Ramos (cell line): Measurements from ENCODE around the gene NDUFS6.

ENCODE experiments used
- in situ Hi-C: fragments of 300-500 bp; cut with MboI; formaldehyde crosslinking; loops from one replicate; pipeline ENCODE4 v1.14.3; 2022; ENCODE audit warnings: low sequenced_read_pairs; ENCODE audit not compliant: unreplicated experiment

Gene NDUFS6

DNA sequence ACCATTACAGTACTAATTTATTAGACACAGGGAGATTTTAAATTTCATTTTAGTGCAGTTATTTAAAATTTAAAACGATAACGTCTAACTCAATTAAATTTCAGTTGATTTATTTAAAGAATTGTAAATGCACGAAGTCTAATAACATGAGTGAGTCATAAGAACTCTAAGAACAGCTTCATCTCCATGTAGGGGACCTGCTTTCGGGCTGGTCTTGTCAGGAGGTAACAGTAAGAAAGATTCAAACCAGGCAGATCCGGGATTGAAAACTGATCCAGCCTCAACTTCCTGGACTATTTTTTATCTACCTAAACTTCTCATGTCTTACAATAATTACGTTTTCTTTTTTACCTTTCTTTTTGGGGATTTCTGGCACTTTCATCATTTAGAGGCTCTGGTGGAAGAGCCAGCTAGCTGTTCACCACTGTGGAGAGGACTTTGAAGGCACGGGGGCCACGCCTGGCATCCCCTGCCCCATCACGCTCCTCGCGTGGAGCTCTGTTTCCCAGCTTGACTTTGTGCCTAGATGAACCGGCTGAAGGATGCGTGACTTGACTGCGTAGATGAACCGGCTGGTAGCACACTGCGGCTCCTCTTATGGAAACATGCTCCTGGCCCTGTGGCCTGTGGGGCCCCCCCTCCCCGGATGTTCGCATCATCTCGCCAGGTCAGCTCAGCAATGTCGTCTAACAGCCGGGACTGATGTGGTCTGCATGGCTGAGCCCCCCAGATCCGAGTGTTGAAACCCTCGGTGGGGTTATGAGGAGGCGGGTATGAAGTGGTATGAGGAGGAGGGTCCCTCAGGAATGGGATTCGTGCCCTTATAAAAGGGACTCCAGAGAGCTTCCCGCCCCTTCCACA, 26.0 kb downstream of the NDUFS6 start:
- in situ Hi-C loops: no loop called here

DNA sequence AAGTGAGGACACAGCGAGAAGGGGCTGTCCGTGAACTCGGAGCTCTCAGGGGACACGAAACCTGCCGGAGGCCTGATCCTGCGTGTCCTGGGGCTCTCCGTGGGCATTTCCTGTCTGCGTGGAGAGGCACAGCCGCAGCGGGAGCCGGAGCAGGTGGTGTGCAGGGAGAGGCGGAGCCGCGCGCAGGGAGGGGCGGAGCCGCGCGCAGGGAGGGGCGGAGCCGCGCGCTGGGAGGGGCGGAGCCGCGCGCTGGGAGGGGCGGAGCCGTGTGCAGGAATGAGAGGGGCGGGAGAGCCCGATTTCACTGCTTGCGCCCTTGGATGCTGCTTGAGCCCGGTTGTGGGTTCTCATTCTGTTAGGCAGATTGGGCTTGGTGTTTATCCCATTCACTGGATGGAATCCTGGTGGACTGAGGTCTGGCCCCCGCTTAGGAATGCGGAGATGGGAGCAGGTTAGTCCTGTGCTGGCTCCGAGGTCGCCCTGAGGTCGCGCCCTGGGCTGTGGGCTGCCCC, 26.7 kb downstream of the NDUFS6 start:
- in situ Hi-C loops: no loop called here

DNA sequence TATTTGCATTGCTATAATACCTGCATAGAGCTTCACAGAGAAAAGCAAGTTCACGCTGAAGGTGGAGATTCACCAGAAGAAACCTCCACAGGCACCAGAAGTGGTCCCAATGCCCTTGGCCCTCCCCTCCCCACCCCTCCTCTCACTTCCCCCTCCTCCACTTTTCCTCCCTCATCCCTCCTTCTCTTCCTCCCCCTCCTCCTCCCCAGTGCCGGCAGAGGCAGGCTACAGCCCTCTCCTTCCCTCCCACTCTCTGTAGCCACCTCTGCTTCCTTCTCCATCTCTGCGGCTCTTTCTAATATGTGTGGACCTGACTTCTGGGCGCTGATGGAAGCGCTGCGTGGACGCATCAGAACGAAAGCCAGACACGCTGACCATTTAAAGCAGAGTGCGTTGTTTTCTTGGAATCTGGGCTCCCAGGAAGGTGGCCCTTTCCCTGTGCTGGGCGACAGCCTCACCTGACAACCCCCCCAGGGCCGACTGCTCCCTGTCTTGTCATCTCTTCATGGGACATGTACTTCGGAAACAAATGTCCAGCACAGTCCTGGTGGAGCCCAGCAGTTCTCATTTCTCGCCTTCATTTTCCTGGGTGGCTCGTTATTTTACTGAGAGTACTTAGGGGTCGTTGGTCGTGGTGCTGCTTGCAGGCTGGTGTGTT, 29.5 kb downstream of the NDUFS6 start:
- in situ Hi-C loops: no loop called here

DNA sequence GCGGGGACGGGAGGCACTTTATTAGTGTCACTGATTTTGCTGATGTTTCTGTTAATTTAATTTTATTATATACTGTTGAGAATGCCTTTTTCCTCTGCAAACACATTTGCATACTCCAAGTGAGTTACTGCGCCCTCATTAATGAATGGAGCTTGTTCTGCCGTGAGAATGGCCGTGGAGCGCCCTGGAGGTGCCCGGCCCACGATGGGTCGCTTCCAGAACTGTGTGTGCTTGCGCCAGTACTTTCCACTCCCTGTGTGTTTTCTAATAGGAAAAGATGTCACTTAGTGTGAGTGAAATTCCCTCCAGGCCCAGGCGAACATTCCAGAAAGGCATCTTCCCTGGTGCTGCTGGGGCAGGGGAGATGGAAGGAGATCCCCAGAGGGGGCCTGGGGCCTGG, 30.1 kb downstream of the NDUFS6 start:
- in situ Hi-C loops: no loop called here

DNA sequence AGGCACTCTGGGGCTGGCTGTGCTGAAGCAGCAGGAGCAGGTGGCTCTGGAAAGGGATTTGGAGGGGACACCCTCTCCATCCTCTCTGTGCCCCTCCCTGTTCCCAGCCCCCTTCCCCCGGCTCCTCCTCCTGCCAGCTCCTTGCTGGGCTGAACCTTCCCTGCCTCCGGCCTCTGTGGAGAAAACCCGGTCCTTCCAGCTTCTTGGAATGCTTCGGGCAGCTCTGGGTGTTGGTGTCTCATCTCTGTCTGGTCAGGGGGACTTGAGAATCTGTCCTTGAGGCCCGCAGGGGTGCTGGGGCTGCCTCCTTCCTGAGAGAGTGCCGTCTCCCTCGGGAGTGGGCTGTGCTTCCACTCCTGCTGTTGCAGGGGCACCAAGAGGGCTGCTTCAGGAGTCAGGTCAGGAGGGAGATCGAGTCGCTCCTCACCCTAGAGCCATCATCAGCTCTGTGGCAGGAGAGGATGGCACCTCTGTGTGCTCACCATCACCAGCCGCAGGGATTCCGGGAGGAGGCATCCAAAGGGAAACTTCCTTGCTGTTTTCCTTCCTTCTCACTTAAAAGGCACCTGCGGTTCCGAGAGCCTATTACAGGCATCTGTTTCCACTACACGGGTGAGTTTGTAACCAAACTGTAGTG, 30.6 kb downstream of the NDUFS6 start:
- in situ Hi-C loops: no loop called here

DNA sequence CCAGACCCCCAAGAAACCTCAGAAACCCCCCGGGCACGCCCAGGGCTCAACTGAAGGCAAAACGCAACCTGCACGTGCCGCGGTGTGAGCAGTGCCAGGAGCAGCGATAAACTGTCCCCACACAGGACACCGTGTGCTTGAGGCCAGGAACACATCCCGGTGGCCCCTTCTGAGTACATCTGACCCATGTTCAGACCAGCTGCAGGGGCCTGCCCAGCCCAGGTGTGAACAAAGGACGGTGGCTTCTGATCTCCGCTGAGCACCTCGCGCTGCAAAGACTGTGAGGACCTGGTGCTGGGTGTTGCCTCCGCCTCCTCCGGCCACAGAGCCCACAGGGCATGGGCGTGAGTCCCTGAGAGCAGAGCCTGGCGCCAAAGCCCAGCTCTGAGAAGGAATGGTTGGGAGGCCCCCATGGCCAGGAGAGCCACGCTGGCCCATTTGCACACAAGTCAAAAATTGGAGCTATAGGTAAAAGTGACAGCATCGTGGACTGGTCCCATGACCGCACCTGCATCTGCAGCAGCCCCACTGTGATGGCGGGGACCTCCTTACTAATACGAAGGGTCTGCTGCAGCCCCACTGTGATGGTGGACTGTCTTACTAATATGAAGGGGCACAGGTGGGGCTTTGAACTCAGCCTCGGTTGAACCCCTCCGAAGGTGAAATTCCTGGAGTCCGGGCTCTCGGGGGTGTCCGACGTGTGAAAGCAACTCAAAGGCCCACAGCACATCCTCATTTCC, 31.5 kb downstream of the NDUFS6 start:
- in situ Hi-C loops: no loop called here

DNA sequence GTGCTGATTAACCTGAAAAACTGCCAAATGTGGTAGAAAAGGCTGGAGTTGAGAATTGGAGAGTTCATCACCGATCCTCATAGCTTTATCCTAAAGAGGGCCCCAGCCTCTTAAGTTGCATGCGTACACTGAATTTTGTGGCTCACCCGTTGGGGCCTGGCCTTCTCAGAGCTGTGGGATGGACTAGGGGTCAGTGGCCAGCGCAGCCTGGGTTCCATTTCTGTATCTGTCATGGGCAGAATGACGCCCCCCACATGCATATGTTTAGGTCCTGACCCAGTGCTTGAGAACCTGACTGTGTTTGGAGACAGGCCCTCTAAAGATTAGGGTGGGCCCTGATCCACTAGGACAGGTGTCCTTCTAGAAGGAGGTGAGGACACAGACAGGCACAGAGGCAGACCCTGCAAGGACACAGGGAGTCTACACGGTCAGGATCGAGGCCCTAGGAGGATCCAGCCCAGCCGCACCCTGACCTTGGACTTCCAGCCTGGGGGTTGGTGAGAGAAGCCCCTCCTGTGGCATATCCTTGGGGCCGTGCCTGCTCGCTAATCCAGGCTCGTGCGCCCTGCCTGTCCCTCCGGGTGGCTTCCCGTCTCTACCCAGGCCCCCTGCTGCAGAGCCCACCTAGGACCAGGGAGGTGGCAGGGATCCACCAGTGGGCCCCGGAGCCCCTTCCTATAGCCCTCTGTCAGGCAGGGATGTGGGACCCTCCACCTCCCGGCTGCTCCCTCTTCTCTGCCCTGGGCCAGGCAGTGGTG, 32.2 kb downstream of the NDUFS6 start:
- in situ Hi-C loops: no loop called here

DNA sequence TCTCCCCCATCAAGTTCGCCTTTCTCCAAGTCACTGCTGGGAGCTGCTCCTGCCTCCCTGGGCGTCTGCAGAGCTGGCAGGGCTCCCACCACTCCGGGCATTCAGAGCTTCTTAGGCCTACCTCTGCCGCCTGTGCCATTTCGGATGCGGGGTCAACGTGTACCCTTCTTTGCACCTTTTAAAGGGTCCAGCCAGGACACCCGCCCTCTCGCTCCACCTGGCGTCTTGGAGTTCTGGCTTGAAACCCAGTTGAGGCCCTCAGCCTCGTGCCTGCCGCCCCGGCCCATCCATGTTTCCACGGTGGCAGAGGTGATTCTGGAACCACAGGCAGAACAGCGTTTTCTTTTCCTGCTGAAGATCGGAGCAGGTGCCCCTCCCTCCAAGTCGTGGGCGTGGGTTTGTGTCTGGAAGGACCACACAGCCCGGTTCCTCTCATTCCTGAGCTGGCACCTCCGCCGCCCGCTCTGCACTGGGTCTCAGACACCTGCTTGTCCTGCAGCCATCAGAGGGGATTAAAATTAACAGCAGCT, 32.9 kb downstream of the NDUFS6 start:
- in situ Hi-C loops: no loop called here

DNA sequence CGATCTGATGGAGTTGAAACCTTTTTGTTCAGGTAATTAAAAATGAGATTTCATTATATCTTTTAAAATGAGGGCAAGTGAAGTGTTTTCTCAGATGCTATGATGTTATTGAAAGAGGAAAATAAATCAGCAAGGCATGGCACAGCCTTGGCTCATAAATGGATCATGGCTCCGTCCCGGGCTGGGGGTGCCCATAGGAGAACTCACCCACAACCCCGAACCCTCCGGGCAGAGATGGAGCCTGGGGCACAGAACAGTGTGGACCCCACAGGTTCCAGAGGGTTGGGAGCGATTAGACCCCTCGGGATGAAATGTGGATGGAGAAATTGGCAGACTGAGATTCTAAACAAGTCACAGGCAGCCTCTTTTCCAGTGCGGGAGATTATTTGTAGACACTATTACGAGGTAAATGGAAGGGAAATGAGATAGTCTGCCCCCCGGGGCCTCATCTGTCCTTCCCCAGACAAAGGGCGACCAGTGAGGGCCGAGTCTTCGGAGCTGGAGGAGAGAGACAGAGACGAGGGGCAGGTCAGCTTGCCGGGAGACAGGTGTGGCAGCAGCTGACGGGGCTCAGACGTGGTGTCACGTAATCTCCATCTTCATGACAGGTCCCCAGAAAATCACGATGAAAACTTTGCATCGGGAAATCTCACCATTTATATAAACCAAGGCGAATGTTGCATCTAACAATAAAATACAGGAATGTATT, 33.7 kb downstream of the NDUFS6 start:
- in situ Hi-C loops: no loop called here

DNA sequence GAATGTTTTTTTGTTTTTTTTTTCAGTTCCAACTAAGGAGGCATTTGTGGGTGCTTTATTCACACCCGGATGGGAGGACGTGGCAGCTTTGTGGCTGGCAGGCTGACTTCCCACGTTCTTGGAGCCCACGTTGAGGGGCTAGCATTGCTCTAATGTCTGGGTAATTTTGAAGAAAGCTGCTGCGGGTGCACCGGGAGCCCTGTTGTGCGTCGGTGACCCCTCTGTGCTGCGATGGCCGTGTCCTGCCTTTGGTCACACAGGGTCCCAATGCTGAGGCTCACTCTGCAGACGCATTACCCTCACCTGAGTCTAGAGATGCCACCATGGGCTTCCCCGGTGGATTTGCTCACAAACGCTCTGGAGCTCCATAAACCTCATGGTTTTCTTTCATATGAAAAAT, 34.2 kb downstream of the NDUFS6 start:
- in situ Hi-C loops: no loop called here

DNA sequence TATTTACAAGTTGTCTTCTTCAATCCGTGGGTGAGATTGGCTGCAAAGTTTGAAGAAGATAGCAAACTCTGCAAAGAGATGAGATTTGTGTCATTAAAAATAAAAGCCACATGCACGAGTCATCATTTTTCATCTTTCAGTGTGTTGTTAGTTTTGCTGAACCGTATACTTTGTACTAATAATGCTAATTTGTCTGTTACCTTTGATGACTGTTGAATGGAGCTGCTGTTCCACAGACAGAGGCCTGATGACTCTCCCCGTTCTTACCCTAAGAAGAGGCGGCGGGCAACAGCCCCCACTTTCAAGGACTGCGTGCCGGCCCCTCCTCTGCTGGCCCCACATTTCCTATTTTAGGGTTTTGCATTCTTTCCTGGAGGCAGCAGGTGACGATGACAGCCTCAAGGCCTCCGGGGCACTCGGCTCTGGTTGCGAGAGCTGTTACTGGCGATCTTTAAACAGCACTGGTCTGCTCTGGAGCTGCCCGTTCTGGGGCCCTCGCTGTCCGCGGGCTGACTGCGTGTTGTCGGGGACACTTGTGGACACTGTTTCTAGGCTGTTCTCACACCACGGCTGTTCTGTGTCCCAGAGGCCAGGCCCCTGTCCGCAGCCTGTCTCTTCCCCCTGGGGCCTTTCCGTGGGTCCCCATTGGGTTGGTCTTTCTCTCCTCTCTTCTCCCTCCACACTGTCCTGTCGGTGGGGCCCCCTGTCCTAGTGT, 35.1 kb downstream of the NDUFS6 start:
- in situ Hi-C loops: no loop called here

DNA sequence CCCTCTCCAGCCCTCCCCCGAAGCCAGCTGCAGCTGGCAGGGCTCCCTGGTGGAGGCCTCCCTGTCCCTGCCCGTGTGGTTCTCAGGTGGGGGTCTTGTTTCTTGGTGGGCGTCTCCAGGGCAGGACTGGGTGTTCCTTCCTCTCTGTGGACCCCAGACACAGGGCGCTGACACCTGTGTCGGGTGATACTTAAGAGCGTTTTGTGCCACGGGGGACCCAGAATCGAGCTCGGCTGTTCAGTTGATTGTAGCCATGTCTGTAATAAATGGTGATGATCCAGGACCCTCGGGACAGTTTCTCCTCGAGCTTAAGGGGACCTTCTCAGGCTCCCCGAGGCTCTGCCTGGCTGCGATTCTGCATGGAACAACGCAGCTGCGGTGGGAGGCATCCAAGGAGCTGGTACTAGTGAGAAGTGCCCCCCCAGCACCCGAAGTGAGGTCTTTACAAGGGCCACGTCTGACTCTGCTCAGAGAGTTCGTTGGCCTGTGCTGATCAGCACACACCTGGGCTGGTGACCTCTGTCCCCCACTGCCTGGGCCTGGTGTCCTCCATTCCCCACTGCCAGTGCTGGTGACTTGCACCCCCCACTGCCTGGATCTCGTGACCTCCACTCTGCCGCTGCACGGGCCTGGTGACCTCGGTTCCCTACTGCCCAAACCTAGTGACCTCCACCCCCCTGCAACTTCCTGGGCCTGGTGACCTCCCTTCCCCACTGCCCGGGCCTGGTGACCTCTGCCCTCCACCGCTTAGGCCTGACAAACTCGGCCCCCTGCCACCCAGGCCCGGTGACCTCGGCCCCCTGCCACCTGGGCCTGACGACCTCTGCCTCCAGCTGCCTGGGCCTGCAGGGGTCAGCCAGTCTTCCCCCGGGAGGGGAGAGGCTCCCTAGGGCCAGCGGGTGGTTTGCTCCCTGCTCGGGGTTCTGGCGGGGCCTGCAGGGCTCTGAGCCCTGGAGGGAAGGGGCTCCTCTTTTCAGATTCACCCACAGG, 36.0 kb downstream of the NDUFS6 start:
- in situ Hi-C loops: no loop called here

DNA sequence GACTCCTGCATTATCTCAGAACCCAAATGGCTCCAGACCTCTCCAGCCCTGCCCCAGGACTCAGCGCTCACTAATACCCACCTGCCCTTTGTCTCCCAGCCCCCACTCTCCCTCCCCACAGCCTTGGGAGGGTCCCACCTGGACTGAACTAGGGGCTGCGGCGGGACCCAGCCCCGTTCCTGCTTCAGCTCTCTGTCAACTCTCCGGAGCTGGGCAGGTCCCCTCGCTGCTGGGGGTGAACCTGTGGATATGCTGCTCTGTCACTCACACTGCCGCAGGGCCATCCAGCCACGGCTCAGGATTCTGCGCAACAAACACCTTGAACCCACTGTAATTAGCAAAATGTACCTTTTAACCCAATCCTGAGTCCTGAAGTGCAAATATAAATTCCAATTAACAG, 36.8 kb downstream of the NDUFS6 start:
- in situ Hi-C loops: no loop called here

DNA sequence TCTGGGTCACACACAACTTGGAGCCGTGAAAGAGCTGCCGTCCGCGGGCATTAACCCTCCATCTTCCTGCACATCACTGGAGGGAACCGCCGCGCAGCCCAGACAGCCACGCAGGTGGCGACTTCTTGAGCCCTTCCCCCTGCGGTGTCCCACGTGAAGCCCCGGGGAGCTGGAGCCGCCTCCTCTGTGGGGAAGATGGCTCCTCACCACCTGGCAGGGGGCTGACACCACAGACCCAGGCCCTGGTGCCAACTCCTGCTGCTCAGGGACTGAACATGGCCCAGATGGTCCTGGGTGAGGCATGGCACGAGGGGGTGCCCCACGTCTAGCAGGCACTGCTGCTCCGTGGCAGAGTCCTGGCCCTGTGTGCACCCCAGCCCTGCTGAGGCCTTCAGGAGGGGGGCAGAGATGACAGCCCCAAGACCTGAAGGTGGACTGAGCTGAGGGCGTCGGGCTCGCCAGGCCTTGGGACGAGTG, 38.9 kb downstream of the NDUFS6 start:
- in situ Hi-C loops: no loop called here

DNA sequence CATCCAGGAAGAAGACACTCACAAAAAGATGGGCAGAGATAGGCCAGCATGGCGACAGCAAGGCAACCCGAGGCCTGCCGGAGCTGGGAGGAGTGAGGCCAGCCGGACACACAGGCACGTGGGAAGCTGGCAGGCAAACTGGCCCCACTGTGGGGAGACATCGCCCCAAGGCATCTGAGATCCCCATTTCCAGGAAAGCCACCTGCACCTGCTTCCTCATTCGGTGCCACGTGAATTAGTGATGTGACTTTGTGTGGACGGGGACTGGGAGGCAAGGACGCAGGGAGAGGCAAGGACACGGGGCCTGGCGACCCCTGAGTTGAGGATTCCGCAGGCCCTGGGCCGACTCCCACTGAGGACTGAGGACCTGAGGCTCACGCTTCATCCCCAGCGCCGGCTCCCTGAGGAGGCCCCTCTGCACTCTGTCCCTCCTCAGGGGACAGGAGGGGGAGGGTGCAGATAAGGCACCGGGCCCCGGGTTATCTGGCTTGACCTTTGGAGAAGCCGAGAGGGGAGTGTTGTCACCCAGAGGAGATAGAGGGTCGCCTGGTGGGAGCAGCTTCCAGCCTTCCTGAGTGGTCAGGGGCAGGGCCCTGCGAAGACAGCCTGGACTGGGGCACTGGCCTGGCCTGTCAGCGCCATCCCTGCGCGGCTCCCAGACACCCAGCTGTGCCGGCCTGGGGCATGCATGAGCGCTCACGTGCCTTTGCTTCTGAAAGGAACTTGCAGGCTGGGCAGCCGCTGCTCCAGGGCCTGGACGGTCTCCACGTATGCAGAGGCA, 39.7 kb downstream of the NDUFS6 start:
- in situ Hi-C loops: no loop called here
